Measurements from ENCODE around the gene ZNF408. TPM values are rescaled to one million over a fixed set of nuclear protein-coding genes. Genes with fewer than 3 reads are reported as not detected.

Gene ZNF408
- total RNA-seq, 1 experiment from 2014 or later = 14.5 TPM

- peaks cover 88% of the 10 kb centered on the region for H3K36me3 Mint-ChIP-seq (ENCODE audit: insufficient read depth, unreplicated experiment)
- H3K9me3 Mint-ChIP-seq (ENCODE audit: unreplicated experiment) = no peaks in the 10 kb centered on the region
- no peaks in the 10 kb centered on the region for H3K27me3 Mint-ChIP-seq (ENCODE audit: insufficient read depth, unreplicated experiment)
- H3K4me3 Mint-ChIP-seq (ENCODE audit: unreplicated experiment) = no peak overlapping the region
- intact Hi-C loops (cut with micrococcal nuclease) = no loop called here
- DNase-seq (ENCODE audit: unreplicated experiment) = no peak
- CTCF ChIA-PET = interaction anchor here (0.8 kb wide), 1 partner anchor 64 kb away, joined by 4 read pairs; no protein-coding TSS in a partner anchor
- BruUV-seq (replicated peaks) = no TSS peak
- no peak for TF ChIP-seq CTCF (IDR thresholded peaks at IDR 0.05; ENCODE audit: unreplicated experiment)
- H3K27ac Mint-ChIP-seq (ENCODE audit: low read depth, unreplicated experiment) = no peak overlapping the region
- POLR2A ChIA-PET = no interaction called here
- no peaks in the 10 kb centered on the region for H3K4me1 Mint-ChIP-seq (ENCODE audit: insufficient read depth, unreplicated experiment)
These were observed 44.5 kb downstream of the ZNF408 start for GRCh38 chr11:46745328-46745727.

GRCh38 chr11:46745995-46746394 lies 45.2 kb downstream of the ZNF408 start:
- Mint-ChIP-seq H3K9me3 (ENCODE audit: unreplicated experiment) (no peaks in the 10 kb centered on the region), H3K27ac (ENCODE audit: low read depth, unreplicated experiment) (no peak overlapping the region), H3K4me3 (ENCODE audit: unreplicated experiment) (no peak overlapping the region), H3K4me1 (ENCODE audit: insufficient read depth, unreplicated experiment) (no peaks in the 10 kb centered on the region), H3K36me3 (ENCODE audit: insufficient read depth, unreplicated experiment) (peaks cover 88% of the 10 kb centered on the region), H3K27me3 (ENCODE audit: insufficient read depth, unreplicated experiment) (no peaks in the 10 kb centered on the region)
- TF ChIP-seq CTCF (IDR thresholded peaks at IDR 0.05; ENCODE audit: unreplicated experiment) = no peak
- BruUV-seq (replicated peaks) = no TSS peak
- intact Hi-C loops (cut with micrococcal nuclease) = no loop called here
- ChIA-PET POLR2A (no interaction called here), CTCF (interaction anchor here (0.8 kb wide), 1 partner anchor 63 kb away, joined by 4 read pairs; no protein-coding TSS in a partner anchor)
- DNase-seq (ENCODE audit: unreplicated experiment) = no peak

GRCh38 chr11:46747150-46747549 lies 46.3 kb downstream of the ZNF408 start:
- ChIA-PET CTCF (interaction anchor here (0.7 to 1.3 kb wide), 2 partner anchors 10 to 997 kb away, joined by 4 to 5 read pairs; no protein-coding TSS in a partner anchor), POLR2A (interaction anchor here (0.6 kb wide), 1 partner anchor 87 kb away, joined by 3 read pairs; no protein-coding TSS in a partner anchor)
- TF ChIP-seq CTCF (IDR thresholded peaks at IDR 0.05; ENCODE audit: unreplicated experiment) = no peak
- DNase-seq (ENCODE audit: unreplicated experiment) = no peak
- Mint-ChIP-seq H3K27ac (ENCODE audit: low read depth, unreplicated experiment) (no peak overlapping the region), H3K27me3 (ENCODE audit: insufficient read depth, unreplicated experiment) (no peaks in the 10 kb centered on the region), H3K4me3 (ENCODE audit: unreplicated experiment) (no peak overlapping the region), H3K36me3 (ENCODE audit: insufficient read depth, unreplicated experiment) (peaks cover 91% of the 10 kb centered on the region), H3K9me3 (ENCODE audit: unreplicated experiment) (no peaks in the 10 kb centered on the region), H3K4me1 (ENCODE audit: insufficient read depth, unreplicated experiment) (no peaks in the 10 kb centered on the region)
- intact Hi-C loops (cut with micrococcal nuclease) = no loop called here
- no TSS peak for BruUV-seq (replicated peaks)

Small RNA genes within 50 kb of the gene (microRNA-seq; reads per million reads assigned to microRNA genes)
- gene MIR5582 = 3.2 reads per million, percentile 23 among the genes with 10 or more reads in this experiment

Other genes starting within 250 kb of the ZNF408 start
- gene AMBRA1, start 107.0 kb upstream of the ZNF408 start, total RNA-seq (2022) = 19.6 and 28.5 TPM in 2 replicates
- gene HARBI1, start 83.8 kb upstream of the ZNF408 start, total RNA-seq (2022) = 6.8 and 8.5 TPM in 2 replicates
- 75.1 and 91.7 TPM in 2 replicates for gene ATG13, start 83.5 kb upstream of the ZNF408 start, total RNA-seq (2022)
- 61.0 and 63.6 TPM in 2 replicates for gene ARHGAP1, start 412 bp upstream of the ZNF408 start, total RNA-seq (2022)
- gene F2, start 18.2 kb downstream of the ZNF408 start, total RNA-seq (2022) = not detected in 2 replicates
- 170 and 193 TPM in 2 replicates for gene CKAP5, start 145.2 kb downstream of the ZNF408 start, total RNA-seq (2022)
- 0.88 and 1.0 TPM in 2 replicates for gene LRP4, start 217.5 kb downstream of the ZNF408 start, total RNA-seq (2022)
- gene CSTPP1, start 235.7 kb downstream of the ZNF408 start, total RNA-seq (2022) = 19.2 and 22.0 TPM in 2 replicates